Stomach (tissue), 4 donors: ENCODE data around the gene CCDC192.

Experiments
- CTCF ChIP-seq, 7 experiments: fragments of 450-650 bp in 4 of 7; fragments of 200-600 bp in 3 of 7; sonication (generic) in 3 of 7; IDR thresholded peaks; one replicate each; pipeline ENCODE4 v1.5.1; 2016 to 2019; ENCODE audit warnings: antibody characterized with exemption in 7 of 7, control low read depth in 2 of 7, mild to moderate bottlenecking in 1 of 7
- POLR2A ChIP-seq, 4 donors: fragments of 450-650 bp; IDR thresholded peaks; one replicate each; pipeline ENCODE4 v1.6.1; 2016; ENCODE audit warnings: antibody characterized with exemption in 4 of 4, control low read depth in 2 of 4, mild to moderate bottlenecking in 1 of 4, moderate library complexity in 1 of 4

GRCh38 chr5:127863610-127864395 lies 160.6 kb downstream of the CCDC192 start:
- TF ChIP-seq POLR2A (IDR thresholded peaks at IDR 0.05) = no peak
- no peak for TF ChIP-seq CTCF (IDR thresholded peaks at IDR 0.05)
